CD4-positive, CD25-positive, alpha-beta regulatory T cell (primary cell): Measurements from ENCODE around the gene RPA3. TPM values are rescaled to one million over a fixed set of nuclear protein-coding genes. Genes with fewer than 3 reads are reported as not detected.

ENCODE experiments used
- ATAC-seq, 2 donors: fragments of 150-1000 bp; cut with Tn5 transposase; one replicate each; pipeline ENCODE4 v1.10.0; 2021; ENCODE audit warnings: low read depth in 2 of 2, moderate number of reproducible peaks in 2 of 2, moderate library complexity in 1 of 2
- DNase-seq, 3 donors: peaks; one replicate each; pipeline versions ENCODE4 v3.0.0 to v3.0.0-alpha.2; 2012 to 2022; ENCODE audit warnings: mixed read lengths in 1 of 3
- H3K27ac ChIP-seq: one replicate; pipeline ENCODE4 v1.7.0; 2013; ENCODE audit warnings: mild to moderate bottlenecking, low read length; ENCODE audit not compliant: insufficient read depth, poor library complexity, severe bottlenecking
- H3K27me3 ChIP-seq: one replicate; pipeline ENCODE4 v1.7.0; 2013; ENCODE audit warnings: low read length; ENCODE audit not compliant: control insufficient read depth, insufficient read depth
- H3K36me3 ChIP-seq: one replicate; pipeline ENCODE4 v1.7.0; 2013; ENCODE audit warnings: mild to moderate bottlenecking, low read length, moderate library complexity; ENCODE audit not compliant: control insufficient read depth, insufficient read depth
- H3K4me1 ChIP-seq: 2 replicates; pipeline ENCODE4 v1.7.0; 2013; ENCODE audit warnings: mild to moderate bottlenecking, low read length; ENCODE audit not compliant: insufficient read depth, control insufficient read depth, poor library complexity, severe bottlenecking
- H3K4me3 ChIP-seq: one replicate; pipeline ENCODE4 v1.7.0; 2013; ENCODE audit warnings: low read depth, mild to moderate bottlenecking, low read length, moderate library complexity
- H3K9me3 ChIP-seq, 2 experiments: 1 replicate in 1 of 2; 2 replicates in 1 of 2; pipeline ENCODE4 v1.7.0; 2013; ENCODE audit warnings: low read length in 2 of 2, mild to moderate bottlenecking in 1 of 2, moderate library complexity in 1 of 2; ENCODE audit not compliant: control insufficient read depth in 2 of 2
- H3K27ac Mint-ChIP-seq, 3 donors: one replicate each; pipeline ENCODE4 v1.8.0; 2020 to 2022; ENCODE audit warnings: mild to moderate bottlenecking in 3 of 3, mixed read lengths in 3 of 3, moderate library complexity in 2 of 3
- H3K27me3 Mint-ChIP-seq: one replicate; pipeline ENCODE4 v1.8.0; 2022; ENCODE audit warnings: mild to moderate bottlenecking, mixed read lengths
- H3K36me3 Mint-ChIP-seq: one replicate; pipeline ENCODE4 v1.8.0; 2020; ENCODE audit warnings: mixed read lengths
- H3K4me1 Mint-ChIP-seq, 4 donors: one replicate each; pipeline ENCODE4 v1.8.0; 2020 to 2022; ENCODE audit warnings: mixed read lengths in 4 of 4, mild to moderate bottlenecking in 1 of 4
- H3K4me3 Mint-ChIP-seq, 4 donors: one replicate each; pipeline ENCODE4 v1.8.0; 2020 to 2022; ENCODE audit warnings: mild to moderate bottlenecking in 4 of 4, mixed read lengths in 4 of 4, moderate library complexity in 3 of 4
- H3K9me3 Mint-ChIP-seq, 7 donors: one replicate each; pipeline ENCODE4 v1.8.0; 2020 to 2022; ENCODE audit warnings: mixed read lengths in 7 of 7, mild to moderate bottlenecking in 3 of 7, moderate library complexity in 2 of 7
- polyA plus RNA-seq, 4 donors: library from polyadenylated mRNA; unstranded; fragments of 300-500 nt; fragmentation: Illumina TruSeq; gene quantifications; one replicate each; pipeline ENCODE4 v1.2.3, GENCODE V29; 2021
- total RNA-seq: library from RNA; stranded (reverse); gene quantifications from one replicate; pipeline ENCODE4 v1.2.3, GENCODE V29; 2022

Gene RPA3
- total and polyA plus RNA-seq, 5 donors from 2014 or later = 29.9 to 138 (median 106) TPM

GRCh38 chr7:7614018-7614741, 104.2 kb downstream of the RPA3 start:
- no peak overlapping the region for H3K4me3 Mint-ChIP-seq
- DNase-seq = no peak
- H3K27me3 Mint-ChIP-seq = no peaks in the 10 kb centered on the region
- Histone ChIP-seq H3K4me3 (no peak overlapping the region), H3K27me3 (no peaks in the 10 kb centered on the region), H3K9me3 (no peaks in the 10 kb centered on the region), H3K36me3 (peaks cover 2% of the 10 kb centered on the region), H3K27ac (no peak overlapping the region), H3K4me1 (no peaks in the 10 kb centered on the region)
- H3K4me1 Mint-ChIP-seq = peaks cover 0 to 14% (median 2%) of the 10 kb centered on the region in 4 donors
- no peaks in the 10 kb centered on the region for H3K36me3 Mint-ChIP-seq
- H3K27ac Mint-ChIP-seq = no peak overlapping the region
- no peaks in the 10 kb centered on the region for H3K9me3 Mint-ChIP-seq
- no peak for ATAC-seq

GRCh38 chr7:7613210-7613609, 105.2 kb downstream of the RPA3 start:
- Mint-ChIP-seq H3K4me1 (peaks cover 0 to 10% (median 2%) of the 10 kb centered on the region in 4 donors), H3K9me3 (no peaks in the 10 kb centered on the region), H3K4me3 (no peak overlapping the region), H3K27ac (no peak overlapping the region), H3K27me3 (no peaks in the 10 kb centered on the region), H3K36me3 (no peaks in the 10 kb centered on the region)
- H3K36me3 ChIP-seq = peaks cover 4% of the 10 kb centered on the region
- H3K27ac ChIP-seq = no peak overlapping the region
- H3K27me3 ChIP-seq = no peaks in the 10 kb centered on the region
- H3K9me3 ChIP-seq = no peaks in the 10 kb centered on the region
- ATAC-seq (no peak), DNase-seq (no peak)
- H3K4me1 ChIP-seq = no peaks in the 10 kb centered on the region
- H3K4me3 ChIP-seq = no peak overlapping the region

- no peak for ATAC-seq
- Histone ChIP-seq H3K4me3 (no peak overlapping the region), H3K27ac (no peak overlapping the region), H3K27me3 (no peaks in the 10 kb centered on the region), H3K9me3 (no peaks in the 10 kb centered on the region), H3K36me3 (peaks cover 10% of the 10 kb centered on the region), H3K4me1 (no peaks in the 10 kb centered on the region)
- no peaks in the 10 kb centered on the region for H3K27me3 Mint-ChIP-seq
- no peaks in the 10 kb centered on the region for H3K9me3 Mint-ChIP-seq
- H3K36me3 Mint-ChIP-seq = peaks cover 5% of the 10 kb centered on the region
- peaks cover 0 to 10% (median 2%) of the 10 kb centered on the region in 4 donors for H3K4me1 Mint-ChIP-seq
- H3K4me3 Mint-ChIP-seq = no peak overlapping the region
- H3K27ac Mint-ChIP-seq = peak overlapping the region in 1 of 3 donors; percentile 21
- DNase-seq = no peak
These were observed 105.9 kb downstream of the RPA3 start for GRCh38 chr7:7612519-7612918.

GRCh38 chr7:7609330-7609729, 109.1 kb downstream of the RPA3 start:
- Histone ChIP-seq H3K9me3 (no peaks in the 10 kb centered on the region), H3K27ac (no peak overlapping the region)

GRCh38 chr7:7607010-7607409, 111.4 kb downstream of the RPA3 start:
- Mint-ChIP-seq H3K4me1 (no peaks in the 10 kb centered on the region), H3K4me3 (no peak overlapping the region), H3K27me3 (no peaks in the 10 kb centered on the region), H3K9me3 (peaks cover 0 to 1% (median 0%) of the 10 kb centered on the region in 7 donors), H3K27ac (no peak overlapping the region), H3K36me3 (peaks cover 9% of the 10 kb centered on the region)
- Histone ChIP-seq H3K4me3 (no peak overlapping the region), H3K36me3 (peaks cover 20% of the 10 kb centered on the region), H3K4me1 (no peaks in the 10 kb centered on the region), H3K27ac (no peak overlapping the region), H3K27me3 (no peaks in the 10 kb centered on the region), H3K9me3 (no peaks in the 10 kb centered on the region)
- no peak for ATAC-seq
- DNase-seq = no peak

More at GRCh38 chr7:7609330-7609729, 109.1 kb downstream of the RPA3 start:
- DNase-seq (no peak), ATAC-seq (no peak)
- no peaks in the 10 kb centered on the region for H3K4me1 ChIP-seq
- H3K9me3 Mint-ChIP-seq = peaks cover 0 to 1% (median 0%) of the 10 kb centered on the region in 7 donors
- H3K27me3 Mint-ChIP-seq = no peaks in the 10 kb centered on the region
- H3K36me3 ChIP-seq = peaks cover 20% of the 10 kb centered on the region
- H3K4me3 ChIP-seq = no peak overlapping the region
- no peak overlapping the region for H3K4me3 Mint-ChIP-seq
- H3K36me3 Mint-ChIP-seq = peaks cover 9% of the 10 kb centered on the region
- no peaks in the 10 kb centered on the region for H3K4me1 Mint-ChIP-seq
- no peaks in the 10 kb centered on the region for H3K27me3 ChIP-seq
- H3K27ac Mint-ChIP-seq = no peak overlapping the region

- ATAC-seq (no peak), DNase-seq (no peak)
- Histone ChIP-seq H3K4me3 (no peak overlapping the region), H3K27me3 (no peaks in the 10 kb centered on the region), H3K4me1 (no peaks in the 10 kb centered on the region), H3K27ac (no peak overlapping the region), H3K9me3 (no peaks in the 10 kb centered on the region), H3K36me3 (peaks cover 18% of the 10 kb centered on the region)
- Mint-ChIP-seq H3K27me3 (no peaks in the 10 kb centered on the region), H3K27ac (no peak overlapping the region), H3K9me3 (peaks cover 0 to 5% (median 0%) of the 10 kb centered on the region in 7 donors), H3K4me1 (peaks cover 0 to 8% (median 4%) of the 10 kb centered on the region in 4 donors), H3K4me3 (no peak overlapping the region), H3K36me3 (peaks cover 34% of the 10 kb centered on the region)
These were observed 122.2 kb downstream of the RPA3 start for GRCh38 chr7:7596176-7596575.

- Histone ChIP-seq H3K4me1 (no peaks in the 10 kb centered on the region), H3K27ac (no peak overlapping the region), H3K36me3 (peaks cover 18% of the 10 kb centered on the region), H3K9me3 (no peaks in the 10 kb centered on the region), H3K27me3 (no peaks in the 10 kb centered on the region), H3K4me3 (no peak overlapping the region)
- H3K27me3 Mint-ChIP-seq = no peaks in the 10 kb centered on the region
- H3K4me1 Mint-ChIP-seq = peaks cover 0 to 11% (median 5%) of the 10 kb centered on the region in 4 donors
- H3K36me3 Mint-ChIP-seq = peaks cover 31% of the 10 kb centered on the region
- peaks cover 0 to 1% (median 0%) of the 10 kb centered on the region in 7 donors for H3K9me3 Mint-ChIP-seq
- no peak overlapping the region for H3K27ac Mint-ChIP-seq
- ATAC-seq (no peak), DNase-seq (peak in 2 of 3 donors; percentile 50 to 53)
- H3K4me3 Mint-ChIP-seq = no peak overlapping the region
These were observed 123.0 kb downstream of the RPA3 start for GRCh38 chr7:7595451-7595850.
